A673 (cell line): ENCODE measurements around the gene COL5A1. TPM values are rescaled to one million over a fixed set of nuclear protein-coding genes. Genes with fewer than 3 reads are reported as not detected.

Experiments
- BruUV-seq: library from RNA; stranded (reverse); fragments of 400-500 nt; replicated peaks from 2 replicates; lab custom pipeline; 2021; lab: Mats Ljungman, UMichigan
- CTCF ChIA-PET: fragments of 300-600 bp; sonication (Branson Sonifier 250); formaldehyde crosslinking; loops from one replicate; lab custom pipeline; 2022; ENCODE audit warnings: antibody characterized with exemption; lab: Charles Lee
- POLR2A ChIA-PET: fragments of 300-600 bp; sonication (Branson Sonifier 250); formaldehyde crosslinking; loops from one replicate; lab custom pipeline; 2022; ENCODE audit warnings: antibody characterized with exemption; ENCODE audit not compliant: low non-redundant PET; lab: Charles Lee
- DNase-seq: peaks from one replicate; pipeline ENCODE4 v3.0.0-alpha.2; 2015; ENCODE audit warnings: low spot score
- H3K27ac ChIP-seq: fragments of 200-600 bp; sonication (generic); 2 replicates; pipeline ENCODE4 v1.5.1; 2016; ENCODE audit warnings: mixed run types, low read depth, mild to moderate bottlenecking, mixed read lengths, antibody characterized with exemption, low read length; ENCODE audit not compliant: poor library complexity, severe bottlenecking
- H3K27me3 ChIP-seq: fragments of 200-600 bp; sonication (generic); replicated peaks from 2 replicates; pipeline ENCODE4 v1.6.1; 2017; ENCODE audit warnings: mixed run types, low read depth, mild to moderate bottlenecking, mixed read lengths, antibody characterized with exemption, low read length; ENCODE audit not compliant: insufficient read depth, poor library complexity
- H3K36me3 ChIP-seq: fragments of 200-600 bp; sonication (generic); 2 replicates; pipeline ENCODE4 v1.6.1; 2016; ENCODE audit warnings: mixed run types, mild to moderate bottlenecking, mixed read lengths, antibody characterized with exemption, low read length; ENCODE audit not compliant: insufficient read depth, poor library complexity, severe bottlenecking
- H3K4me1 ChIP-seq: fragments of 200-600 bp; sonication (generic); 2 replicates; pipeline ENCODE4 v1.6.1; 2017; ENCODE audit warnings: mixed run types, mild to moderate bottlenecking, mixed read lengths, antibody characterized with exemption, low read length; ENCODE audit not compliant: insufficient read depth, poor library complexity, severe bottlenecking
- H3K4me3 ChIP-seq: fragments of 200-600 bp; sonication (generic); 2 replicates; pipeline ENCODE4 v1.5.1; 2016; ENCODE audit warnings: low read depth, mixed run types, mild to moderate bottlenecking, mixed read lengths, low read length; ENCODE audit not compliant: poor library complexity, severe bottlenecking
- H3K9me3 ChIP-seq: fragments of 200-600 bp; sonication (generic); 2 replicates; pipeline ENCODE4 v1.6.1; 2016; ENCODE audit warnings: mixed run types, low read depth, mild to moderate bottlenecking, mixed read lengths, antibody characterized with exemption, low read length; ENCODE audit not compliant: poor library complexity, severe bottlenecking
- EZH2 ChIP-seq: fragments of 200-600 bp; sonication (generic); IDR thresholded peaks from 2 replicates; pipeline ENCODE4 v1.6.1; 2017; ENCODE audit warnings: borderline replicate concordance, low read depth, mild to moderate bottlenecking, mixed read lengths, antibody characterized with exemption, low read length; ENCODE audit not compliant: poor library complexity, severe bottlenecking
- intact Hi-C: fragments of 100-400 bp; cut with micrococcal nuclease; formaldehyde crosslinking; loops from one replicate; pipeline ENCODE4 v1.10.0; 2022; ENCODE audit not compliant: unreplicated experiment
- total RNA-seq: library from RNA; stranded (reverse); gene quantifications from 2 replicates; pipeline ENCODE4 v1.2.3, GENCODE V29; 2021
- TF ChIP-seq, protein P1 (sequence below): fragments of 300-800, 200-600 bp; sonication (generic); conservative IDR thresholded peaks from 2 replicates; pipeline ENCODE4 v1.5.1; 2017; ENCODE audit warnings: low read depth, mild to moderate bottlenecking, antibody characterized with exemption, low read length, moderate library complexity, mixed read lengths

COL5A1 gene
- total RNA-seq, 1 experiment from 2014 or later, result 33.6 TPM

DNA sequence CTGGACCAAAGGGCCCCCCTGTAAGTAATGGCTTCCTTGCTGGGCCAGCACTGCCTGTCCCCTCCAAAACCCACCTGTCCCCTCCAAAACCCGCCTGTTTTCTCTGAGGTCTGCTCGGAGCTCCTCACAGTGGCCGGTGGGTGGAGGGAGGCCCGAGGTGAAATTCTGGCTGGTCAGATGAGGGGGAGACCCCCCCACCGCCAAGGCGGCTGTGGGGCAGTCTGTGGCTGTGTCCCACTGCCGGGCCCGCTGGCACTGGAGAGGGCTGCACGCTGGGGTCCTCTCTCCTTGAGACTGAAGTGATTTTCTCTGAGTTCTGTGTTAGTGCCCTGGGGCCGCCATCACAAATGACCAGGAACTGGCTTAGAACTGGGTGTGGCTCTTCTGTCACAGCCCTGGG lies 155.3 kb downstream of the COL5A1 start:
- ChIA-PET CTCF (no interaction called here), POLR2A (no interaction called here)
- Histone ChIP-seq H3K36me3 (no peaks in the 10 kb centered on the region), H3K4me3 (no peak overlapping the region), H3K4me1 (no peaks in the 10 kb centered on the region), H3K27ac (no peak overlapping the region), H3K9me3 (no peaks in the 10 kb centered on the region), H3K27me3 (no peaks in the 10 kb centered on the region)
- no TSS peak for BruUV-seq
- no peak for DNase-seq
- intact Hi-C loops, result no loop called here
- TF ChIP-seq EZH2, result no peak
- TF ChIP-seq, protein P1, sequence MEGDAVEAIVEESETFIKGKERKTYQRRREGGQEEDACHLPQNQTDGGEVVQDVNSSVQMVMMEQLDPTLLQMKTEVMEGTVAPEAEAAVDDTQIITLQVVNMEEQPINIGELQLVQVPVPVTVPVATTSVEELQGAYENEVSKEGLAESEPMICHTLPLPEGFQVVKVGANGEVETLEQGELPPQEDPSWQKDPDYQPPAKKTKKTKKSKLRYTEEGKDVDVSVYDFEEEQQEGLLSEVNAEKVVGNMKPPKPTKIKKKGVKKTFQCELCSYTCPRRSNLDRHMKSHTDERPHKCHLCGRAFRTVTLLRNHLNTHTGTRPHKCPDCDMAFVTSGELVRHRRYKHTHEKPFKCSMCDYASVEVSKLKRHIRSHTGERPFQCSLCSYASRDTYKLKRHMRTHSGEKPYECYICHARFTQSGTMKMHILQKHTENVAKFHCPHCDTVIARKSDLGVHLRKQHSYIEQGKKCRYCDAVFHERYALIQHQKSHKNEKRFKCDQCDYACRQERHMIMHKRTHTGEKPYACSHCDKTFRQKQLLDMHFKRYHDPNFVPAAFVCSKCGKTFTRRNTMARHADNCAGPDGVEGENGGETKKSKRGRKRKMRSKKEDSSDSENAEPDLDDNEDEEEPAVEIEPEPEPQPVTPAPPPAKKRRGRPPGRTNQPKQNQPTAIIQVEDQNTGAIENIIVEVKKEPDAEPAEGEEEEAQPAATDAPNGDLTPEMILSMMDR, result no peak

DNA sequence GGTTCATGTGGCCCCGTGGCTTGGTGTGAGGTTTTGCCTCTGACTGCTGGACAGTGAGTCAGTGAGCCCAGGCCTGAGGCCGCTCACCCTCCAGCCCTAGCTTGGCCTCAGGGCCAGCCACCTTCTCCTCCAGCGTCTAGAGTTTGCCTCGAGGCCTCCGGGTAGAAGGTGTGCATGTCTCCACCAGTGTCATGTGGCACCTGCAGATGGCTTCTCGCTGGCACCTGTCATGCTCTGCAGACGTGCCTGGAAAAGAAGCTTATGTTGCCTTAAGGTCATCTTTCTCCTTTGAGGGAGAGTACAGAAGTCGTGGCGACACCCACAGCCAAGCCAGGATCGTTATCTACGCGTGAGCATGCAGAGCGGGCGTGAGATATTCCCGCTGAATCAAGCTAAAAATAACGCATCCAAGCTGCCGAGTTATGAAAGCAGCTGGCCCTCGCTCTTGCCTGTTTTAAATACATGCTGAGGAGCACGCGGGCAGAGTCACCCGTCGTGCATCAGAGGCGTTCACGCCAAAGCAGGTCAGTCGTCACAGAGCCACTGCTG lies 159.3 kb downstream of the COL5A1 start:
- H3K4me1 ChIP-seq, result no peaks in the 10 kb centered on the region
- DNase-seq, result no peak
- CTCF ChIA-PET, result no interaction called here
- intact Hi-C loops, result no loop called here
- no peak overlapping the region for H3K27ac ChIP-seq
- no peaks in the 10 kb centered on the region for H3K27me3 ChIP-seq
- TF ChIP-seq, protein P1, result no peak
- no peak for TF ChIP-seq EZH2
- no peaks in the 10 kb centered on the region for H3K36me3 ChIP-seq
- H3K4me3 ChIP-seq, result no peak overlapping the region
- no TSS peak for BruUV-seq
- POLR2A ChIA-PET, result no interaction called here
- no peaks in the 10 kb centered on the region for H3K9me3 ChIP-seq

DNA sequence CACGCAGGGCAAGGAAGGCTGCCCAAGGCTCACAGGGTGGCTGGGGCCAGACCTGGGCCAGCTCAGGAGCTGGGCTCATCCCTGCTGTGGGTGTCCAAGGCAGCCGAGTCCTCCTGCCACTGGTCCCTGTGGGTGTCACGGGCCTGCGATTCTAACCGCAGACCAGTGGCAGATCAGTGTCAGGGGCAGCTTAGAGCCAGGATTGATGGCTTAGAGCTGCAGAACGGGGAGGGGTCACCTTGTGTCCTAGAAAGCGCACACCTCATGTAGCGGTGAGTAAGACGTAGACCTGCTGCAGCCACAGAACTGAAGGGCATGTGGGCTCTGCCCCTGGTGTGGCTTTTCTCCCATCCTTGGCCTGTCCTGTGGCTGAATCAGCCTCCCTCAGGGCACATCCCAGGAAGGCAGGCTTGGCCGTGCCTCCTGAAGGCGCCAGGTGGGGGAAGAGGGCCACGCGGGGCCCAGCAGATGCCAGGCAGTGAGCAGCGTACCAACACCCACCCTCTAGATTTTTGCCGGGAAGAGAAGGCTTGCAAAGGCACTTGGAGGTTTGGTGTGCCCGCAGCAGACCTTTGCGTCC lies 160.7 kb downstream of the COL5A1 start:
- H3K27ac ChIP-seq, result no peak overlapping the region
- no peaks in the 10 kb centered on the region for H3K4me1 ChIP-seq
- H3K36me3 ChIP-seq, result no peaks in the 10 kb centered on the region
- intact Hi-C loops, result no loop called here
- no peak overlapping the region for H3K4me3 ChIP-seq
- no peaks in the 10 kb centered on the region for H3K27me3 ChIP-seq
- POLR2A ChIA-PET, result no interaction called here
- no TSS peak for BruUV-seq
- no peak for DNase-seq
- TF ChIP-seq EZH2, result no peak
- TF ChIP-seq, protein P1, result no peak
- CTCF ChIA-PET, result no interaction called here
- H3K9me3 ChIP-seq, result no peaks in the 10 kb centered on the region
